HUDEP-2 (cell line): ENCODE results near the gene RNF17.
"Not testable (repeated sequence)": the region's sequence is repeated elsewhere in the genome, so short reads cannot be mapped to it uniquely, and the experiment has no call there.

Experiments
- DNase-seq, 76 experiments: peaks; one replicate each; lab custom pipeline; 2025; ENCODE audit not compliant: unreplicated experiment in 76 of 76; lab: John Stamatoyannopoulos, UW

The RNF17 gene

DNA sequence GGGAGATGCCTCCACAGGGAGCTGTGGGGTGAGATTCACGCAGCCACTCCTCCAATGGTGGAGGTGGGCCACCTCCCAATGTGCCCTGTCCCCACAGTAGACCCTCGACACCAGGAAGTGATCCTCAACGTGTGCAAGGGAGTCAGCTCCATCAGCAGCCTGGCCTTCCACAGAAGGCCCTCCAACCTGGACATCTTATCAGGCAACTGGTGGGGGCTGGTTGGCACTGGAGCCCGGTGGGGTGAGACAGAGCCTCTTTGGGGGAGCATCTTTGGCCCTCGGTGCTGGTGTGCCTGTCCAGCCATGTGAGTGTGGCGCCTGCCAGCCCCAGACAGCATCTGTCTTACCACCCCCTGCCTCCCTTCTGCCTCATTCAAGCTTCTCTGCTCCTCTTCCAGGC lies 19.7 kb upstream of the RNF17 start:
- no peak for DNase-seq

- no peak for DNase-seq
Measured at GRCh38 chr13:24745516-24745860, 18.5 kb upstream of the RNF17 start.

DNA sequence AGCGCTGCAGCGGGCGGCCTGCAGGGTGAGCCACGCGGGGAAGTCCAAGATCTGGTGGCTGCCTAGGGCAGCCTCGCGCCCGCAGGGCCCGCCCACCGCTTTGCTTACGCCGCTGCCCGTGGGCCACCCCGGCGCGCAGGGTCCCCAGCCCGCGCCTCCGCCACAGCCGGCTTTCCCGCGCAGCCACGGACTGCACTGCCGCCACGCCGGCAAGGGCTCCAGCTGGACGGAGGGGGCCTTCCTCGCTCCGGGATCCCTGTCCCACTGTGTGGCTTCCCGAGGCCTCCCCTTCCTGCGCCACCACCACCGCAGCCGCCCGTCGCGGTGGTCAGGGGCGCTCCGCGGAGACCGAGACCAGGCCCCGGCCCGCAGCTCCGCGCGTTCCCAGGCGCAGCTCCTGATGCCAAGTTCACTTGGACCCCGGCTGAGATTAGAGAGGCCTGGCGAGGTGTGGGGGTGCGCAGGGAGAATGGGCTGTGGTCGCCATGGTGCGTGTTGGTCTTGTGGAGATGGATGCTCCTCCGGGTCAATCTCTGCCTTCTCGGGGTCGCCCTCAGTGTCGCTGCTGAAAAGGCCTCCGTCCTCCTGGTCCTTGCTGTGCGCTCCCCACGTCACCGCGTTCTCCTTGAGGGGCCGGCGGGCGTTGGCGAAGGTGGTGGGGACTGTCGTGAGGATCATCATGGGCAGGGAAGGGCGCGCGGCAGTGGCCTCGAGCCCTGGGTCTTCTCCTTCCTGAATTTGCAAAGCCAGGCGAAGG lies 17.9 kb upstream of the RNF17 start:
- DNase-seq = no peak

DNA sequence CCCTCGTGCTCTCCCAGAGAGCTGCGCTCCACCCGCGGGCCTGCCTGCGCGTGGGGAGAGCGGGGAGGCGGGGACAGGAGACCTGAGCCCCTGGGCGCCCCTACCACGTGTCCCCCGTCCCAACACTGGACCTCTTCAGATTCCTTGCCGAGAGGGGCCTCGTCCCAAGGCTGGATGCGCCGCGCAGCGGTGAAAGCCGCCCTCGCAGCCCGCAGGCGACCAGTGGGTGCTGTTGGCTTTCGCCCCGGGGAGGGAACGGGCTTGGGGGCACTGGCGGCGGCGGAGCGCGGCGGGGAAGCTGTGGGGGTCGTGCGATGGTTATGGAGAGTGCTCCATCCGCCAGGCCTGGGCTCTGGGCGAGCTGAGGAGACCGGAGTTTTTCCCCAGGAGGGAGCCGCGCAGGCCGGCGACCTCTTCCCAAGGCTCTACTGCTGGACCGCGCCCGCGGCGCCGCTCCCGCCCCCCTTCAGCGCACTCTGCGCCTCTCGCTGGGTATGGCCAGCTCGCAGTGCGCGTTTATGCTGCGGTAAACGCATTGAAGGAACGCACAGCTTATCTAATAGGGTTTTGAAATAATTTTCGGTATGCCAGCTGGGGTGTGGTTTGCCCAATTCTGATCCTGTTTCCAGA lies 17.2 kb upstream of the RNF17 start:
- DNase-seq = peak in 6 of 76 experiments; percentile 4 to 18 (median 7)

DNA sequence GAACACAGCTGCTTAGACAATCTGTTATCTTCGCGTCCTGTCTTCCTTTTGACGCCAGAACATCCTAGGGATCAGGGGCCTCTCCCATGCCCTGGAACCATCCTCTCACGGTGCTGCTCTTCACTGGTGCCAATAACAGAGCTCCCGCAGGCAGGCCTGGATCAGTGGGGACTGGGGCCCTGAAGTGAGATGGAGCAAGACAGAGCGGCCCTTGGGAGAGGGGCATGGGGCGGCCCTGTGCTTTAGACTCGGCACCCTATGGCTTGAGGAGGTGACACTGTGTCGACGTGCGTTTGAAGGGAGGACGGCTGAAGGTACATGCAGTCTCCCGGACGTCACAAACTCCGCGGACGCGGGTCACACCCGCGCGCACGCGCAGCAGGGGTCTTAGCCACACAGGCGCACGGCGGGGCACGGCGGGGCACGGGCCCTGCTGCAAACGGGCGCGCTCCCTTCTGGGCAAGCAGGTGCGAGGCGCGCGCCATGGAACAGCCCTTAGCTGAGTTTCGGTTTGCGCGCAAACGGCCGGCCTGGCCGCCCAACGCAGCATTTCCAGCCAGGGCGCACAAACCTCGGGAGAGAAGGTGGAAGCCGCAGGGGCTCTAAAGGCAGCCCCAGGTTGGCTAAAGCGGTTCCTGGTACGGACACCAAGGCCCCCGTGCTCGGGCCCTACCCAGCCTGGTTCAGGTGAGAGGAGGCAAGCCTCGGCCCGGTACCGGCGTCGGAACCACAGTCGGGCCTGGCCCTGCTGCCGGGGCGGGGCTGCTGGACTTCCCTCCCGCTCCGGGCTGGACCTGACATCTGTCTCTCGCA lies 16.5 kb upstream of the RNF17 start:
- DNase-seq = peak in 1 of 76 experiments; percentile 2

GRCh38 chr13:24748061-24748400 lies 15.9 kb upstream of the RNF17 start:
- DNase-seq = no peak

DNA sequence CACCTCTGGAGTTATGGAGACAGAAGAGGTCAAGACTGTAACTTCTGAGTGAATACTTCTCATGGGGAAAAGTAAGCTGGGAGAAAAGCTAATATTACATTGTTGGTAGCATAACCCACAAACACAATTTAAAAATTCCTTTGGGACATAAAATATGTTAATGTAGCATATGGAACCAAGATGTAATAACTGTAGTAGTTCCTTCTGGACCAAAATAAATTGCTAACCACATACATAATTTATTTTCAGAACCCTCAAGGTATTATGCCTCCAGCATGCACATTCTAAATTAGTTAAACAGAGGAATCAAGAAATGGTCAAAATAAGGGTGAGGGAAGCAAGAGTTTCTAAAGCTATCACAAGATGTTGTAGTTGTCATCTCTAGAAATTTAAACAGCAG lies 4.8 kb upstream of the RNF17 start:
- DNase-seq = no peak

DNA sequence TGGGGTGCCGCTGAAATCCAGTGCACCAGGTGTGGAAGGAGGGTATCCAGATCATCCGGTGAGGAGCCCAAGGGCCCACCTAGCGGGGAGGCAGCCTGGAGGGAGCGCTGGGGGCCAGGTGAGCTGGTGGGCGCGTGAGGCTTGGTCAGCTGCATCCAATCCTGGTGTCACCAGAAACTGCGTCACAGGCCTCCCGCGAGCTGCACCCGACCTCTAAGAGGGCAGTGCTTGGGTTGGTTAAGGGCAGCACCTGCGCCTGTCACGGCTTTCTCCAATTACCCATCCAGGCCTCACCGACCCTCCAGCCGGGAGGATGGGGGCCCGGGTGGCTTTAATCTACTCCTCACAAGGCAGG lies 284 bp downstream of the RNF17 start:
- DNase-seq = no peak

DNA sequence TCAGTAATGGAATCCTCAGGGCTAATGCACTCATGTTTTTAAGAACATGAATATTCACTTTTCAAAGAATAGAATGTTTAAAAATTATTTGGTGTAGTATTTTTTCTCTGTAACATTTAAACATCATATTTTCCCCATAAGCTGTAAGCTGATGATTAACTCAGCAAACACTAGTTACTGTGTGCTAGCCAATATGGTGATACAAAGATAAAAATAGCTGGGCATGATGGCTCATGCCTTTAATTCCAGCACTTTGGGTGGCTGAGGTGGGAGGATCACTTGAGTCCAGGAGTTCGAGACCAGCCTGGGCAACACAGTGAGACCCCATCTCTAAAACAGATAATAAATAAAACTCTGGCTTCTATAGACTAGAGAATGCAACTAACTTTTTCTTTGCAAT lies 13.2 kb downstream of the RNF17 start:
- no peak for DNase-seq

DNA sequence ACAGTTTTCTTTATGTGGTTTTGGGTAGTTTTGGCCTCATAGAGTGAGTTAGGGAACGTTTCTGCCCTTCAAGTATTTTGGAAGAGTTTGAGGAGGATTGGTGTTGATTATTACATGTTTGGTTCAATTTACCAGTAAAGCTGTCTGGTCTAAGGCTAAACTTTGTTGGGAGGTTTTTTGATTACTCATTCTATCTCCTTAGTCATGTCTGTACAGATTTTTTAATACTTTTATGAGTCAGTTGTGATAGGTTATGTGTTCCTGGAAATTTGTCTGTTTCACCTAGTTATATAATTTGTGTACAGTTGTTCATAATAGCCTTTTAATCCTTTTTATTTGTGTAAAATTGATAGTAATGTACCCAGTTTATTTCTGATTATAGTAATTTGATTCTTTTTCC lies 20.4 kb downstream of the RNF17 start:
- DNase-seq = no peak

DNA sequence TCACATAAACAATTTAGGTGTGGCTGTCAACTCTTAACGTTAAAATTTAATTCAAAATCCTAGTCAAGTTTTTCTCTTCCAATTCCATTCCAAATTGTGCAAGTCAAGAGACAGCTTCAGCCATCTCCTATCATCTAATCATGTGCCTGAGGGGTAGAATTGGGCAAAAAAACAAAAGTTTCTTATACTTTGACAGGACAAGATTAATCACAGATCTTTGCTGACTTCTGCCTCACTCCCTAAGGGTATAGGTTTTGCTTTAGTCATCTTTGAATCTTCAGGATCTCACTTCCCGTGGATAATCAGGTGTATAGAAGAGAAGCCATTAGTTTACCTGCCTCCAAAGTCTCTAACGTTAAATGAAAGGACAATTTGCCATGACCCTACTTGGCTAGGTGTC lies 24.6 kb downstream of the RNF17 start:
- no peak for DNase-seq

DNA sequence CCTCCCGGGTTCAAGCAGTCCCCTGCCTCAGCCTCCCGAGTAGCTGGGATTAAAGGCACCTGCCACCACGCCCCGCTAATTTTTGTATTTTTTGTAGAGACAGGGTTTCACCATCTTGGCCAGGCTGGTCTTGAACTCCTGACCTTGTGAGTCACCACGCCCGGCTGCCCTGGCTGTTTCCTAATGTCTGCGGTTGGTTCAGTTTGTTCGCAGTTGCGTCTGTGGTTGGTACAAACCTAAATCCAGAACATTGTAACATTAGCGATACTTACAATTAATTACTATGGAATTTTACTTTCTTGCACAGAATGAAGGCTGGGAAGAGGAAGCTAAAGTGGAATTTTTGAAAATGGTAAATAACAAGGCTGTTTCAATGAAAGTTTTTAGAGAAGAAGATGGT lies 38.1 kb downstream of the RNF17 start:
- no peak for DNase-seq

DNA sequence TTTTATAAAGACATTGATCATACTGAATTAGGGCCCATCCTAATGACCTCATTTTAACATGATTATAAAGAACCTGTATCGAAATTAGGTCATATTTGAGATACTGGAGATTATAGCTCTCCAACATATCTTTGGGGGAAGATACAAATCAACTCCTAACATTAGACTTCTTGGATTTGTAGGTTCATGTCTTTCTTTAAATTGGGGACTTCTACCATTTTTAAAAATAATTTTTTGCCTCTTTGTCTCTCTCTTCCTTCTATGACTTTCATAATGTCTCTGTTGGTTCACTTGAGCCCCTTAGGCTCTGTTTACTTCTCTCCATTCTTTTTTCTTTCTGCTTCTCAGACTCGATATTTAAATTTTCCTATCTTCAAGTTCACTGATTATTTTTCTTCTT lies 57.2 kb downstream of the RNF17 start:
- DNase-seq = no peak

GRCh38 chr13:24822640-24823039 lies 58.7 kb downstream of the RNF17 start:
- DNase-seq = no peak

GRCh38 chr13:24823122-24823710 lies 59.2 kb downstream of the RNF17 start:
- not testable (repeated sequence) for DNase-seq

- no peak for DNase-seq
Measured at GRCh38 chr13:24827799-24828198, 63.8 kb downstream of the RNF17 start.

- peak in 15 of 76 experiments; percentile 1 to 38 (median 10) for DNase-seq
Measured at GRCh38 chr13:24834902-24835510, 71.0 kb downstream of the RNF17 start.

DNA sequence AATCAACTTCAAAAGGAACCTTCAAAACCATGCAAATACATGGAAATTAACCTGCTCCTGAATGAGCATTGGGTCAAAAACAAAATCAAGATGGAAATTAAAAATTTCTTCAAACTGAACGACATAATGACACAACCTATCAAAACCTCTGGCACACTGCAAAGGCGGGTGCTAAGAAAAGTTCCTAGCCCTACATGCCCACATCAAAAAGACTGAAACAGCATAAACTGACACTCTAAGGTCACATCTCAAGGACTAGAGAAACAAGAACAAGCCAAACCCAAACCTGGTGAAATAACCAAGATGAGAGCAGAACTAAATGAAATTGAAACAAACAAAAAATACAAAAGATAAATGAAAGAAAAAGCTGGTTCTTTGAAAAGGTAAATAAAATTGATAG lies 73.6 kb downstream of the RNF17 start:
- DNase-seq = not testable (repeated sequence)

DNA sequence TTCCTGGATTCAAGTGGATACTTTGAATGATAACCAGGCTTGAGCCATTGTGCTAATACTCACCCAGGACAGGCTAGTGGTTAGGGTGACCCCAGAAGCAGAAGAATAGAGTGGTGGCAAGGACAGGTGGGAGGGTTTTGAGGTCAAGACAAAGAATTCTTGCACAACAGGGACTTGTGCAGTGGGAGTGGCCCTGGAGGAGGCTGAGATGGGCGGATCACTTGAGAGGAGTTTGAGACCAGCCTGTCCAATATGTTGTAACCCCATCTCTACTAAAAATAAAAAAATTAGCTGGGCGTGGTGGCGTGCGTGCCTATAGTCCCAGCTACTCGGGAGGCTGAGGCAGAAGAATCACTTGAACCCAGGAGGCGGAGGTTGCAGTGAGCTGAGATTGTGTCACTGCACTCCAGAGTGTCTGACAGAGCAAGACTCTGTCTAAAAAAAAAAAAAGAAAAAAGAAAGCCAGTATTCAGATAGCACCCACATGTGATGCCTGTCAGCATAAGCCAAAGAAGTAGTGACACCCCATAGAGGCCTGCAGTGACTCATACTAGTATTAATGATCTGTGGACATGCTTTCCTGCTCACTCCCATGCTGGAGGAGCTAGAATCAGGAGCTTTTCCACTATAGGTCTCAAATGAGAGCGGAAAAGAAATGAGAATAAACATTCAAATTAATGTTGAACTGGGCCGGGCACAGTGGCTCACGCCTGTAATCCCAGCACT lies 78.7 kb downstream of the RNF17 start:
- no peak for DNase-seq

DNA sequence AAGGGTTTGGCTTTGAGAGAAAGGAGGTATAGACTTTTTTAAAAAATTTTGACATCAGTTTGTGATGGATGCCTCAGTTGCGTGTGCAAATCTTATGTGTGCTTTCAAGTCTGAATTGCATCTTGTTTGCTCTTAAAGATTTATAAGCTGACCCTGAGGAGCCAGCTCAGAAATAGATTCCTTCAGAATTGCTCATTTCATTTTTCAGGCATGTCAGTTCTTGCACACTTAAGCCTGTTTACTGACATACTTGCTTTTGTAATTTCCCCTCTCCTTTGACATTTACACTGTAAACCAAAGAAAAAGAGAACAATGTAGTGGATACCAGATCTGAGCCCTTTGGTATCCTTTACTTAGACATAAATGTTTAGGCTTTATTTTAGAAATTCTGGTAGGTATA lies 87.6 kb downstream of the RNF17 start:
- DNase-seq = no peak

- DNase-seq = no peak
Measured at GRCh38 chr13:24854311-24854710, 90.3 kb downstream of the RNF17 start.
